NB4 (cell line): ENCODE data around the gene TMEM181.

Experiments used
- POLR2A ChIP-seq: IDR thresholded peaks from 2 replicates; pipeline ENCODE4 v1.6.1; 2011; ENCODE audit warnings: mild to moderate bottlenecking; ENCODE audit not compliant: insufficient read length; ENCODE audit errors: extremely low read depth
- TF ChIP-seq, protein P1 (sequence below): IDR thresholded peaks from one replicate; pipeline ENCODE4 v1.5.1; 2012; ENCODE audit warnings: low read depth, low read length

DNA sequence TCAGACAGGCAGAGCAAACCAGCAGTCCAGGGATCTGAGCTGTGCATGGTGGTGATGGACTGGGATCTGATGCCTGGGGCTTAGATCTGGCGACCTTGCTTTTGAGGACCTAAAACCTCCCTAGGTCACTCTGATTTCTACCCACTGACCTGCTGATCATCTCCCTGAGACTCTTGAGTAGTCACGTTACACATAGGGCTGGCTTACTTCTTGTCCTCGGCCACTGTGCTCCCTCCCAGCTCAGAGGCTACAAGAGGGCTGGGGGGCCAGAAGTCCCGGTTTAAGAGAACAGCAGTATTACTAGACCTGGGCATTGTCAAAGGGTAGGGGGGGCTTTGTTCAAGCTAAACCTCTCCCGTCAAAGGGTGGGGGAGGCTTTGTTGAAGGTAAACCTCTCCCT is 79.2 kb downstream of the TMEM181 start:
- TF ChIP-seq, protein P1, sequence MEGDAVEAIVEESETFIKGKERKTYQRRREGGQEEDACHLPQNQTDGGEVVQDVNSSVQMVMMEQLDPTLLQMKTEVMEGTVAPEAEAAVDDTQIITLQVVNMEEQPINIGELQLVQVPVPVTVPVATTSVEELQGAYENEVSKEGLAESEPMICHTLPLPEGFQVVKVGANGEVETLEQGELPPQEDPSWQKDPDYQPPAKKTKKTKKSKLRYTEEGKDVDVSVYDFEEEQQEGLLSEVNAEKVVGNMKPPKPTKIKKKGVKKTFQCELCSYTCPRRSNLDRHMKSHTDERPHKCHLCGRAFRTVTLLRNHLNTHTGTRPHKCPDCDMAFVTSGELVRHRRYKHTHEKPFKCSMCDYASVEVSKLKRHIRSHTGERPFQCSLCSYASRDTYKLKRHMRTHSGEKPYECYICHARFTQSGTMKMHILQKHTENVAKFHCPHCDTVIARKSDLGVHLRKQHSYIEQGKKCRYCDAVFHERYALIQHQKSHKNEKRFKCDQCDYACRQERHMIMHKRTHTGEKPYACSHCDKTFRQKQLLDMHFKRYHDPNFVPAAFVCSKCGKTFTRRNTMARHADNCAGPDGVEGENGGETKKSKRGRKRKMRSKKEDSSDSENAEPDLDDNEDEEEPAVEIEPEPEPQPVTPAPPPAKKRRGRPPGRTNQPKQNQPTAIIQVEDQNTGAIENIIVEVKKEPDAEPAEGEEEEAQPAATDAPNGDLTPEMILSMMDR, result no peak
- TF ChIP-seq POLR2A, result no peak
